ENCODE results near the gene C1R.

Gene C1R

GRCh38 chr12:7113389-7113871, 21.2 kb upstream of the C1R start:
- Histone ChIP-seq H3K4me3 (ENCODE audit: low read depth, low read length) (no peak overlapping the region), H3K9me3 (ENCODE audit: control insufficient read depth, insufficient read depth, low read depth, low read length) (no peaks in the 10 kb centered on the region), H3K27ac (ENCODE audit: extremely low read depth, low read depth, low read length) (no peak overlapping the region), H3K36me3 (ENCODE audit: control insufficient read depth in 2 of 2, insufficient read depth in 1 of 2, low read length in 2 of 2) (peaks cover 0 to 3% of the 10 kb centered on the region in 2 experiments; a peak in 1 of 3 replicates), H3K4me1 (ENCODE audit: control insufficient read depth, insufficient read depth, low read length) (no peaks in the 10 kb centered on the region)
- ChIA-PET CTCF (interaction anchor here (0.6 to 4.0 kb wide), 24 partner anchors 9 to 777 kb away, joined by 3 to 46 read pairs (median 4); partner anchors contain the start of genes C12orf57, C1R, RNU7-1 and SPSB2), POLR2A (interaction anchor here (0.8 to 1.5 kb wide), 3 partner anchors 167 to 188 kb away, joined by 3 to 5 read pairs (median 3); no protein-coding TSS in a partner anchor)
- TF ChIP-seq, protein P1, sequence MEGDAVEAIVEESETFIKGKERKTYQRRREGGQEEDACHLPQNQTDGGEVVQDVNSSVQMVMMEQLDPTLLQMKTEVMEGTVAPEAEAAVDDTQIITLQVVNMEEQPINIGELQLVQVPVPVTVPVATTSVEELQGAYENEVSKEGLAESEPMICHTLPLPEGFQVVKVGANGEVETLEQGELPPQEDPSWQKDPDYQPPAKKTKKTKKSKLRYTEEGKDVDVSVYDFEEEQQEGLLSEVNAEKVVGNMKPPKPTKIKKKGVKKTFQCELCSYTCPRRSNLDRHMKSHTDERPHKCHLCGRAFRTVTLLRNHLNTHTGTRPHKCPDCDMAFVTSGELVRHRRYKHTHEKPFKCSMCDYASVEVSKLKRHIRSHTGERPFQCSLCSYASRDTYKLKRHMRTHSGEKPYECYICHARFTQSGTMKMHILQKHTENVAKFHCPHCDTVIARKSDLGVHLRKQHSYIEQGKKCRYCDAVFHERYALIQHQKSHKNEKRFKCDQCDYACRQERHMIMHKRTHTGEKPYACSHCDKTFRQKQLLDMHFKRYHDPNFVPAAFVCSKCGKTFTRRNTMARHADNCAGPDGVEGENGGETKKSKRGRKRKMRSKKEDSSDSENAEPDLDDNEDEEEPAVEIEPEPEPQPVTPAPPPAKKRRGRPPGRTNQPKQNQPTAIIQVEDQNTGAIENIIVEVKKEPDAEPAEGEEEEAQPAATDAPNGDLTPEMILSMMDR (tag by site-specific recombination; IDR thresholded peaks at IDR 0.05): peak; percentile 17; the same call in 1 of the 2 replicates
- TF ChIP-seq PATZ1 (tag by site-specific recombination; IDR thresholded peaks at IDR 0.05): 0 out of 2 replicates have a peak, but pooled peaks have one; percentile 24
- TF ChIP-seq ZNF23 (tag by site-specific recombination; IDR thresholded peaks at IDR 0.05; ENCODE audit: borderline replicate concordance): no peak
- TF ChIP-seq ZNF654 (tag by site-specific recombination; IDR thresholded peaks at IDR 0.05; ENCODE audit: low read depth): peak; percentile 76
- TF ChIP-seq YY1 (tag by site-specific recombination; IDR thresholded peaks at IDR 0.05): no peak
- no peak for TF ChIP-seq ZNF366 (tag by site-specific recombination; conservative IDR thresholded peaks at IDR 0.05)
- no peak for TF ChIP-seq ZNF670 (tag by site-specific recombination; IDR thresholded peaks at IDR 0.05; ENCODE audit: low read depth)

GRCh38 chr12:7112041-7112440, 19.8 kb upstream of the C1R start:
- POLR2A ChIA-PET: interaction anchor here (2.2 kb wide), 1 partner anchor 168 kb away, joined by 9 read pairs; the partner anchor contains the start of genes C12orf57 and RNU7-1
- CTCF ChIA-PET: interaction anchor here (0.9 to 4.0 kb wide), 13 partner anchors 11 to 240 kb away, joined by 3 to 46 read pairs (median 9); partner anchors contain the start of genes C12orf57, C1R, RNU7-1 and SPSB2

More at GRCh38 chr12:7112041-7112440, 19.8 kb upstream of the C1R start:
- H3K9me3 ChIP-seq (ENCODE audit: control insufficient read depth, insufficient read depth, low read depth, low read length): no peaks in the 10 kb centered on the region
- H3K4me1 ChIP-seq (ENCODE audit: control insufficient read depth, insufficient read depth, low read length): no peaks in the 10 kb centered on the region
- peaks cover 0 to 3% of the 10 kb centered on the region in 2 experiments; a peak in 1 of 3 replicates for H3K36me3 ChIP-seq (ENCODE audit: control insufficient read depth in 2 of 2, insufficient read depth in 1 of 2, low read length in 2 of 2)
- H3K27ac ChIP-seq (ENCODE audit: extremely low read depth, low read depth, low read length): no peak overlapping the region
- TF ChIP-seq HOXA7 (CRISPR knock-in tag; IDR thresholded peaks at IDR 0.05; ENCODE audit: borderline replicate concordance) (no peak), ZNF776 (tag by site-specific recombination; IDR thresholded peaks at IDR 0.05; ENCODE audit: borderline replicate concordance) (no peak), ZBTB8A (tag by site-specific recombination; IDR thresholded peaks at IDR 0.05) (no peak), MZF1 (tag by site-specific recombination; IDR thresholded peaks at IDR 0.05; ENCODE audit: borderline replicate concordance) (no peak), ZFP69B (tag by site-specific recombination; IDR thresholded peaks at IDR 0.05) (no peak), ZNF133 (tag by site-specific recombination; IDR thresholded peaks at IDR 0.05) (no peak), ZNF473 (tag by site-specific recombination; IDR thresholded peaks at IDR 0.05) (no peak)
- TF ChIP-seq, protein P1 (tag by site-specific recombination; IDR thresholded peaks at IDR 0.05): no peak
- TF ChIP-seq, protein P2, sequence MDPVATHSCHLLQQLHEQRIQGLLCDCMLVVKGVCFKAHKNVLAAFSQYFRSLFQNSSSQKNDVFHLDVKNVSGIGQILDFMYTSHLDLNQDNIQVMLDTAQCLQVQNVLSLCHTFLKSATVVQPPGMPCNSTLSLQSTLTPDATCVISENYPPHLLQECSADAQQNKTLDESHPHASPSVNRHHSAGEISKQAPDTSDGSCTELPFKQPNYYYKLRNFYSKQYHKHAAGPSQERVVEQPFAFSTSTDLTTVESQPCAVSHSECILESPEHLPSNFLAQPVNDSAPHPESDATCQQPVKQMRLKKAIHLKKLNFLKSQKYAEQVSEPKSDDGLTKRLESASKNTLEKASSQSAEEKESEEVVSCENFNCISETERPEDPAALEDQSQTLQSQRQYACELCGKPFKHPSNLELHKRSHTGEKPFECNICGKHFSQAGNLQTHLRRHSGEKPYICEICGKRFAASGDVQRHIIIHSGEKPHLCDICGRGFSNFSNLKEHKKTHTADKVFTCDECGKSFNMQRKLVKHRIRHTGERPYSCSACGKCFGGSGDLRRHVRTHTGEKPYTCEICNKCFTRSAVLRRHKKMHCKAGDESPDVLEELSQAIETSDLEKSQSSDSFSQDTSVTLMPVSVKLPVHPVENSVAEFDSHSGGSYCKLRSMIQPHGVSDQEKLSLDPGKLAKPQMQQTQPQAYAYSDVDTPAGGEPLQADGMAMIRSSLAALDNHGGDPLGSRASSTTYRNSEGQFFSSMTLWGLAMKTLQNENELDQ (tag by site-specific recombination; IDR thresholded peaks at IDR 0.05; ENCODE audit: low read depth): no peak
- no peak overlapping the region for H3K4me3 ChIP-seq (ENCODE audit: low read depth, low read length)
